ENCODE measurements around the gene PLEKHG2. TPM values are rescaled to one million over a fixed set of nuclear protein-coding genes. Genes with fewer than 3 reads are reported as not detected.

PLEKHG2 gene
- total and polyA plus RNA-seq, 9 of the 15 experiments (the other 6 are each of a cell fraction or from before 2014, with no cell fraction given) = 0.98 to 45.7 (median 9.8) TPM

GRCh38 chr19:39430675-39431593, 18.5 kb downstream of the PLEKHG2 start (continued):
- TF ChIP-seq IRF9 (tag; IDR thresholded peaks at IDR 0.05) (no peak), ZNF274 (IDR thresholded peaks at IDR 0.05; ENCODE audit: borderline replicate concordance, low read depth, low read length) (no peak), TCF3 (CRISPR knock-in tag; IDR thresholded peaks at IDR 0.05) (no peak), PATZ1 (CRISPR knock-in tag; IDR thresholded peaks at IDR 0.05; ENCODE audit: borderline replicate concordance) (no peak), EP400 (IDR thresholded peaks at IDR 0.05) (peak; percentile 90), NR2C2 (CRISPR knock-in tag; IDR thresholded peaks at IDR 0.05) (no peak), NR2C2 (tag; IDR thresholded peaks at IDR 0.05) (peak; percentile 89), SIX5 (IDR thresholded peaks at IDR 0.05; ENCODE audit: borderline replicate concordance in 1 of 2, insufficient read depth in 1 of 2, low read depth in 1 of 2, low read length in 2 of 2) (no peak), SMARCE1 (IDR thresholded peaks at IDR 0.05) (peak; percentile 52; the same call in 1 of the 2 replicates), COPS2 (conservative IDR thresholded peaks at IDR 0.05) (no peak), ZBTB7A (IDR thresholded peaks at IDR 0.05; ENCODE audit: borderline replicate concordance, control insufficient read depth, low read depth, low read length) (no peak), ZNF124 (CRISPR knock-in tag; IDR thresholded peaks at IDR 0.05) (no peak), MIER1 (IDR thresholded peaks at IDR 0.05; ENCODE audit: low read depth) (no peak), ZNF668 (CRISPR knock-in tag; IDR thresholded peaks at IDR 0.05) (no peak), ZNF140 (CRISPR knock-in tag; IDR thresholded peaks at IDR 0.05) (no peak), LEF1 (IDR thresholded peaks at IDR 0.05) (no peak), SP2 (IDR thresholded peaks at IDR 0.05; ENCODE audit: extremely low read depth, low read depth, low read length, poor library complexity, severe bottlenecking) (no peak), ID3 (CRISPR knock-in tag; IDR thresholded peaks at IDR 0.05) (no peak), ID3 (tag; IDR thresholded peaks at IDR 0.05) (peak; percentile 60; the same call in 1 of the 2 replicates)
- TF ChIP-seq, protein P1, sequence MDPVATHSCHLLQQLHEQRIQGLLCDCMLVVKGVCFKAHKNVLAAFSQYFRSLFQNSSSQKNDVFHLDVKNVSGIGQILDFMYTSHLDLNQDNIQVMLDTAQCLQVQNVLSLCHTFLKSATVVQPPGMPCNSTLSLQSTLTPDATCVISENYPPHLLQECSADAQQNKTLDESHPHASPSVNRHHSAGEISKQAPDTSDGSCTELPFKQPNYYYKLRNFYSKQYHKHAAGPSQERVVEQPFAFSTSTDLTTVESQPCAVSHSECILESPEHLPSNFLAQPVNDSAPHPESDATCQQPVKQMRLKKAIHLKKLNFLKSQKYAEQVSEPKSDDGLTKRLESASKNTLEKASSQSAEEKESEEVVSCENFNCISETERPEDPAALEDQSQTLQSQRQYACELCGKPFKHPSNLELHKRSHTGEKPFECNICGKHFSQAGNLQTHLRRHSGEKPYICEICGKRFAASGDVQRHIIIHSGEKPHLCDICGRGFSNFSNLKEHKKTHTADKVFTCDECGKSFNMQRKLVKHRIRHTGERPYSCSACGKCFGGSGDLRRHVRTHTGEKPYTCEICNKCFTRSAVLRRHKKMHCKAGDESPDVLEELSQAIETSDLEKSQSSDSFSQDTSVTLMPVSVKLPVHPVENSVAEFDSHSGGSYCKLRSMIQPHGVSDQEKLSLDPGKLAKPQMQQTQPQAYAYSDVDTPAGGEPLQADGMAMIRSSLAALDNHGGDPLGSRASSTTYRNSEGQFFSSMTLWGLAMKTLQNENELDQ (CRISPR knock-in tag; IDR thresholded peaks at IDR 0.05; ENCODE audit: borderline replicate concordance) = no peak
- TF ChIP-seq, protein P2, sequence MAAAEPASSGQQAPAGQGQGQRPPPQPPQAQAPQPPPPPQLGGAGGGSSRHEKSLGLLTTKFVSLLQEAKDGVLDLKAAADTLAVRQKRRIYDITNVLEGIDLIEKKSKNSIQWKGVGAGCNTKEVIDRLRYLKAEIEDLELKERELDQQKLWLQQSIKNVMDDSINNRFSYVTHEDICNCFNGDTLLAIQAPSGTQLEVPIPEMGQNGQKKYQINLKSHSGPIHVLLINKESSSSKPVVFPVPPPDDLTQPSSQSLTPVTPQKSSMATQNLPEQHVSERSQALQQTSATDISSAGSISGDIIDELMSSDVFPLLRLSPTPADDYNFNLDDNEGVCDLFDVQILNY (CRISPR knock-in tag; IDR thresholded peaks at IDR 0.05) = peak; percentile 84; the same call in 1 of the 2 replicates
